Amniotic epithelial cell (primary cell): ENCODE data around the gene PLA2G6.
"Not testable (repeated sequence)": the region's sequence is repeated elsewhere in the genome, so short reads cannot be mapped to it uniquely, and the experiment has no call there.

ENCODE experiments used
- DNase-seq: peaks from one replicate; pipeline ENCODE4 v3.0.0-alpha.2; 2010; ENCODE audit warnings: low read depth

Gene PLA2G6

DNA sequence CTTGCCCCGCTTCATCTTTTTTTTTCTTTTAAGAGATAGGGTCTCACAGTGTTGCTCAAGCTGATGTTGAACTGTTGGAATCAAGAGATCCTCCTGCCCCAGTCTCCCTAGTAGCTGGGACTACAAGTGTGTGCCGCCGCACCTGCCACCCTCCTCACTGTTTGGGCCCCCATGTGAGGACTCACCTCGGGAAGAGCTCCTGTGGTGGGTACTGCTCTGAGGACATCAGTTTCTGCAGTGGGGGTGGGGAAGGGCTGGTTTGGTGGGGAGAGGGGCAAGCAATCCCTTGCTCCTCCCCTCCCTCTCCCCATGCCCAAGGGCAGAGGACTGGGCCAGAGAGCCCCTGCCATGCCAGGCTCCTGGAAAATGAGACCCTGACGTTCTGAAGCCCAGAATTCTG lies 96.1 kb downstream of the PLA2G6 start:
- DNase-seq = no peak

- no peak for DNase-seq
These were observed 96.6 kb downstream of the PLA2G6 start for GRCh38 chr22:38085056-38085455.

- DNase-seq = no peak
These were observed 97.5 kb downstream of the PLA2G6 start, which contains the start of gene SLC16A8 for GRCh38 chr22:38083931-38084631. Gene SLC16A8 (minus strand): TSS chr22:38084184. CDS start chr22:38082873, 1,311 bp downstream.

DNA sequence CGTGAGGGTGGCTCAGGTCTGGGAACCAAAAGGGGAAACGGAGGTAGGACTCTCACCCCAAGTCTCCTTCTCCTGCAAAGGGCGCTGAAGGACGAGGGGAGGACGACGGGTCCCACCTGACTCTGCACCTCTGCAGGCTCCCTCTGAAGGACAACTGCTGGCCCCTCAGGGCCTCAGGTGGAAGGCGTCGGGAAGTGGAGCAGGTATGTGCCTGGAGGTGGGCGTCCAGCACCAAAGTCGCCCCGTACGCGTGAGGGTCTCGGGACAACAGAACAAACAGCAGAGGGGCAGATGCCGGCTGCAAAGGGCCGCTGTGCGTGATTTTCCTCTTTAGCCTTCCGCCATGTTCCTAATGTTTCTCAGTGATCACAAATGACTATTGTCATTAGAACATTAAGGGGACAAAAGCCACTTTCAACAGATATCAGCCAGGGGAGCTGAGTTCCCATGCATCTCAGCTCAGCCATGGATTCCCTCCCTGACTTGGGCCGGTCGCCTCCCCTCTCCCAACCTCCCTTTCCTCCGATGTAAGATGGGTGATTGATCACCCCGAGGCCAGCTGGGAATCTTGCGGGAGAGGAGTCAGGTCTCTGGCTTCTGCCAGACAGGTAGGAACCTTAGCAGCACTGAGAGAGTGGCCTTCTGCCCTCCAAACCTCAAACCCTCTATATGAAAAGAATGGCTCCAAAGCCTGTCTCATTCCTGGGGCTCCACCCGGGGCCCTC lies 98.5 kb downstream of the PLA2G6 start:
- DNase-seq = no peak

DNA sequence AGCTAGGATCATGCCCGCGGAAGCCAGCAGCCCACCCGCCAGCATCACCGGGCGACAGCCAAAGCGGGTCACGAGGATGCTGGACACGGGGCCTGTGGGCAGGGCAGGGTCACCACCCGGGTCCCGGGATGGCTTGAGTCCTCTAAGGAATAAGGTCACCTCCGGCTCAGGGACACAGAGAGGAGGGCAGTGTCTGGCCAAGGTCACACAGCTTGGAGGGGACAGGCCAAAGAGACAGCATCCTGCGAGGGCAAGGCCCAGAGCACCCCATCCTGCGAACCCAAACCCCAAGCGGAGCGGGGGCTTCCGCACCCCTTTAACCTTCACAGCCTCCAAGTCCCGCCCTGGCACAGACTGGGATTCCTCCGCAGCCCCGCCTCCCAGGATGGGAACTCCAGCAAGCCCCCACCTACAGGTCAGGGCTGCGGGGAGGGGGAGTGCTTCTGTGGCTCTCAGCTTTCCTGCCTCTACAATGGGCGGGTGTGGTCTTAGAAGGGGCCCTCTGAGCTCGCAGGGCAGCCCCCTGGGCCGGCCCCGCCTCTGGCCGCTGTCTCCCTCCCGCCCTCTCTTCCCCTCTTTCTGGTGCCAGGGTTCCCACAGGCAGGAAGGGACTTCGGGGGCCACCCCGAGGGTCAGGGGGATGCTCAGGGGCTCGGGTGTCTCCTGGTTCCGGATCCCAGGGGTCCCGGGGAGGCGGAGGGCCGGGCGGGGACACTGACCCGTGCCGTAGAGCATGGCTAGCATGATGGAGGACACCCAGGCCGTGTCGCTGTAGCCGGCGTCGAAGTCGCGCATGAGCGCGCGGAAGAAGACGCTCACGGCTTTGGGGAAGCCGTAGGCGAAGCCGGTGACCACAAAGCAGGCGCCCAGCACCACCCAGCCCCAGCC lies 99.4 kb downstream of the PLA2G6 start:
- no peak for DNase-seq

DNA sequence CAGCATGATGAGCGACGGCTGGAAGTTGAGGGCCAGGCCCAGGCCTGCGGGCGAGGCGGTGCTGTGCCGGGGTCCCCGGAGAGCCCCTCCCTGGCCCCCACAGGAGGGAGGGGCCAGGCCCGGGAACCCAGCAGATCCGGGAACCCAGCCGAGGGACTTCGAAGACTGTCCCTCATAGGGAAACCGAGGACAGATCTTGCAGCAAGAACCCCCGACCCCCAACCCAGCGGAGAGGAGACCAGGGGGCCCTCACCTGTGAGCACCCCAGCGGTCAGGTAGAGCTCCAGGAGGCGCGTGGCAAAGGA lies 100.0 kb downstream of the PLA2G6 start:
- DNase-seq = no peak

DNA sequence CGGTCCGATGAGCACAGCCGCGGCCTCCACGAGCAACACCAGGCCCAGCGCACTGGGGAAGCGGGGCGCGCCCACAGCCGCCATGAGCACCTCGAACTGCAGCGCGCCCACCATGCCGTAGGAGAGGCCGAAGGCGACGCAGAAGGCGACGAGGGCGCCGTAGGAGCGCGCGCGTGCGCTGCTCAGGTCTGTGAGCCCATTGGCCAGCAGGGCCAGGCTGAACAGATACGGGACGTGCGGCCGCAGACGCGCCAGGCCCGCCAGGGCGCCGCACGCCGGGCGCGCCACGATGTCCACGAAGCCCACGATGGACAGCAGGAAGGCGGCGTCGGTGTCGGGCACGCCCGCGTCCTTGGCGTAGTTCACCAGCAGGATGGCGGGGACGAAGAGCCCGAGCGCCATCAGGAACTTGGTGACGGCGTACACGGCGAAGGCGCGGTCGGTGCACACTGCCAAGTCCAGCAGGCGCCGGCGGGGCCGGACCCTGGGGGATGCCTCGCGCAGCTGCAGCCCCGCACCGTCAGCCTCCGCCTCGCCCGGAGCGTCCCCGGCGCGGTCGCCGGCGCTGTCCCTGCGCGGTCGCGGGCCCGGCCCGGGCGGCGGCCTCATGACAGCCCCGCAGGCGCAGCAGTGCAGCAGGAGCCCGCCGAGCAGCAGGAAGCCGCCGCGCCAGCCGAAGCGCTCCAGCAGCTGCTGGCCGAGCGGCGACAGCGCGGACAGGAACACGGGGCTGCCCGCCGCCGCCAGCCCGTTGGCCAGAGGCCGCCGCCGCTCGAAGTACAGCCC lies 100.6 kb downstream of the PLA2G6 start:
- DNase-seq = peak; percentile 15

DNA sequence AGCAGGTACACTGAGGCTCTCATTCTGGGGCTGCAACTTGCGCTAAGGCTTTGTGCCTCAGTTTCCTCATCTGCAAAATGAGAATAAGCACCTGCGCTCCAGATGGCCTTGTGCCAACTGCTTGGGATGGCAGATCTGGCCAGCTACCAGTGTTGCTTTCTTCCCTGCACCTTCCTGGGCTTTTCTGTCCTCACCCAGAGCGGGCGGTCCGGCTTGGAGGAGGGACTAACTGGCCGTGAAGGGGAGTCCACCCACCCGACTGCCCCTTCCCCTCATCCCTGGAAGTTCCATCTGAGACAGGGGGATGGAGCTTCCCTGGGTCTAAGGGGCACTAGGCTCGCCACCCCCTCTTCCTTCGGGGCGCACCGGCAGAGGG lies 101.2 kb downstream of the PLA2G6 start:
- DNase-seq = no peak

DNA sequence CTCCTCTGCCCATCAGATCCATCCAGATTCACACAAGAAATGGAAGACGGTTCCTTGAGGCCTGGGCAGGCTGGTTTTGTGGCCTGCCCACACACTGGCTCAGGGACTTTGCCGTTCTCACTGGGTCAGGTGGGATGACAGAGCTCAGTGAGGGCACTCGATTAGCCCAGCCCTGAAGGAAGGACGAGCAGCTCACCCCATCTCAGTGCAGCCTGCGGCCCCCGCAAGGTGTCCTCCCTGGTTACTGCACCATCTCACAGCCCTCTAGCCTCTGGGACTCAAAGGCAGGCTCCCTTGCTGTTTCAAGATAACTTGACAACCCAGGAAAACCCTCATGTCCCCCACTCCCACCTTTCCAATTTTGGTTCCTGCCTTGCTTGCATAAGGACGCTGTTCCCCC lies 101.8 kb downstream of the PLA2G6 start:
- DNase-seq = no peak

DNA sequence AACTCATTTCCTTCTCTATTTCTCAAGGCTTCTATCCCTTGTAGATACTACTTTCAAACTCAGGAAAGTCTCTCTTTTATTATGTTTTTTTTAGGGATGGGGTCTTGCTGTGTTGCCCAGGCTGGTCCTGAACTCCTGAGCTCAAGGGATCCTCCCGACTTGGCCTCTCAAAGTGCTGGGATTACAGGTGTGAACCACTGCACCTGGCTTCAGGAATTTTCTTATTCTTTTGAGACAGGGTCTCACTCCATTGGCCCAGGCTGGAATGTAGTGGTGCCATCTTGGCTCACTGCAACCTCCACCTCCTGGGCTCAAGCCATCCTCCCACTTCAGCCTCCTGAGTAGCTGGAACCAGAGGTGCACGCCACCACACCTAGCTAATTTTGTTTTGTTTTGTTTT lies 102.4 kb downstream of the PLA2G6 start:
- not testable (repeated sequence) for DNase-seq

- no peak for DNase-seq
These were observed 103.4 kb downstream of the PLA2G6 start for GRCh38 chr22:38078046-38078840.

- DNase-seq = no peak
These were observed 104.0 kb downstream of the PLA2G6 start for GRCh38 chr22:38077595-38077994.

DNA sequence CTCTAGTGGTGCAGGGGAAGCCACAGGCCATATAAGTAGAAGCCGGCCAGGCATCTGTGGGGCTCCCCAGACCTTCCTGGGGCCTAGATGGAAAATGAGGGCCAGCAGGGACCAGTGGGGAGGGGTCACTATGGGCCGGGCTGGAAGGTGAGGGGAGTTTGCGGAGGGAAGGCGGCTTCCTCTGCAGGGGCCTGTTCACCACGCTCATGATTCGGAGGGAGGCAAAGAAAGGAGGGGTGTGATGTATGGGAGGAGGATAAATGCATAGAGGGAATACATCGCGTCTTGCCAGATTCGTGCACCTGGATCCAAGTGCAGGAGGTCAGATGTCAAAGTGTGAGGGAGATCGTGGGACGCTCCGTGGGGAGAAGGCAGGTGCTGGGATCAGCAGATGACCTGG lies 104.5 kb downstream of the PLA2G6 start:
- DNase-seq = no peak

DNA sequence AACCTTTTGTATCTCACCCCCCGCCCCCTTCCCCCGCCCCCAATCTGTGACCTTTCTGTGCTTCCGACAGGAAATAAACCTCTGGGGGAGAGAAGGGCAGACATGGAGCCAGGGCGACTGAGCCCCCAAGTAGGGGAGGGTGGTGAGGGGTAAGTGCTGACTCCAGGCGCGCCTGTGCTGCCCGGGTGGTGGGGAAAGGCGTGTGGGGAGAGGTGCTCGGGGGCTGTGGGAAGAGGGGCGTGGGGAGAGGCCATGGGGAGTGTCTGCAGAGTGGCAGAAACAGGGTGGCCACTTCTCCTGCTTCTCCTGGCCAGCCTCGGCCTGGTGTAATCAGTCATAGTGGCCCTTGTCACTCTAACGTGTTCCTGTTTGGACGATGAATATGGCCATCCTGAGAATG lies 105.7 kb downstream of the PLA2G6 start:
- DNase-seq = no peak

- no peak for DNase-seq
These were observed 106.4 kb downstream of the PLA2G6 start for GRCh38 chr22:38075105-38075825.

DNA sequence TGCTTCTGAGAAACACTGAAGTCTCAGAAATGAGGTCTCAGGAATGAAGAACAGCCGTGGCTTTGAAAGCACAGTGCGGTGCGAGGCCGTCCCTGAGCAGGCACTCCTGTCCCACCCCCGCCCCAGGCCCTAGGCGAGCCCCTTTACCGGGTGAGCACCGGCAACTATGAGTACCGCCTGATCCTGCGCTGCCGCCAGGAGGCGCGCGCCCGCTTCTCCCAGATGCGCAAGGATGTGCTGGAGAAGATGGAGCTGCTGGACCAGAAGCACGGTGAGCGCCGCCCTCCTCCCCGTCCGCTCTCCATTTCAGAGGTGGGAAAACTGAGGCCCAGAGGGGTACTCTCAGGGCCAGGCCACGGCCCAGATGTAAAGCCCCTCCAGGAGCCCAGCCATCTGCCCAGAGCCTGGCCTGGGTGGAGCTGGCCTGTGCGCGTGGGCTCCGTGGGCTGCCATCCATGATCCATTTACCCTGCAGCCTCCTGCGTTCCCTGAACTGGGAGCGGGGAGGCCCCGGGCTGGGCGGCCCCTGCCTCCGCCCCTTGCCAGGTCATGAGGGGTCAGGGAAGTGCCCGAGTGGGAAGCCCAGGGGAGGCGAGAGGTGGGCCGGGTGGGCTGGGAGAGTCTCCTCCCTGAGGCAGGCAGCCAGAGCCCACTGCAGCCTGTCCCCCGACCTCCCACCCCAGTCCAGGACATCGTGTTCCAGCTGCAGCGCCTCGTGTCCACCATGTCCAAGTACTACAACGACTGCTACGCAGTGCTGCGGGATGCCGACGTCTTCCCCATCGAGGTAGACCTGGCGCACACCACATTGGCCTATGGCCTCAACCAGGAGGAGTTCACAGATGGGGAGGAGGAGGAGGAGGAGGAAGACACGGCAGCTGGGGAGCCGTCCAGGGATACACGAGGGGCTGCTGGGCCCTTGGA lies 107.2 kb downstream of the PLA2G6 start:
- peak; percentile 37 for DNase-seq

- DNase-seq = no peak
These were observed 108.2 kb downstream of the PLA2G6 start for GRCh38 chr22:38073150-38074130.
